ENCODE measurements around the gene RFT1. TPM values are rescaled to one million over a fixed set of nuclear protein-coding genes. Genes with fewer than 3 reads are reported as not detected.

Gene RFT1
- total and polyA plus RNA-seq, 5 donors, result 7.0 to 12.9 (median 12.4) TPM

GRCh38 chr3:53161820-53162671, 31.8 kb upstream of the RFT1 start:
- Histone ChIP-seq H3K27me3 (ENCODE audit: control insufficient read depth, insufficient read depth) (no peaks in the 10 kb centered on the region), H3K9me3 (ENCODE audit: control insufficient read depth, low read length) (no peaks in the 10 kb centered on the region), H3K27ac (ENCODE audit: low read length) (peak overlapping the region; percentile 61), H3K4me1 (ENCODE audit: control insufficient read depth, insufficient read depth, low read length) (peaks cover 27% of the 10 kb centered on the region), H3K4me3 (ENCODE audit: low read length) (peak overlapping the region; percentile 68)
- WGBS, result 10% methylated on average over 49 of the region's 49 CpGs
- DNase-seq (peak; percentile 42 to 80 (median 79)), ATAC-seq (no peak)
- intact Hi-C loops (cut with DNase I), result loop anchor here in 1 of 4 donors (5.0 kb wide), 1 partner anchor 45 kb away; no protein-coding TSS in a partner anchor

GRCh38 chr3:53161450-53161819, 31.2 kb upstream of the RFT1 start:
- no peaks in the 10 kb centered on the region for H3K9me3 ChIP-seq (ENCODE audit: control insufficient read depth, low read length)
- no peak for ATAC-seq
- intact Hi-C loops (cut with DNase I), result loop anchor here in 1 of 4 donors (5.0 kb wide), 1 partner anchor 44 kb away; no protein-coding TSS in a partner anchor
- H3K4me1 ChIP-seq (ENCODE audit: control insufficient read depth, insufficient read depth, low read length), result peaks cover 23% of the 10 kb centered on the region
- peak; percentile 46 to 80 (median 73) for DNase-seq
- H3K27me3 ChIP-seq (ENCODE audit: control insufficient read depth, insufficient read depth), result no peaks in the 10 kb centered on the region
- peak overlapping the region; percentile 37 for H3K27ac ChIP-seq (ENCODE audit: low read length)
- WGBS, result under 1% methylated on average over 41 of the region's 41 CpGs
- peak overlapping the region; percentile 68 for H3K4me3 ChIP-seq (ENCODE audit: low read length)

- WGBS, result under 1% methylated on average over 88 of the region's 88 CpGs
- peaks cover 20% of the 10 kb centered on the region for H3K4me1 ChIP-seq (ENCODE audit: control insufficient read depth, insufficient read depth, low read length)
- DNase-seq, result peak; percentile 90 to 96 (median 95)
Measured at GRCh38 chr3:53160660-53161449, 30.6 kb upstream of the RFT1 start, which contains the start of gene PRKCD. PRKCD (plus strand) TSS chr3:53161209; CDS start chr3:53178423, 17,214 bp downstream.

GRCh38 chr3:53160061-53160659, 29.9 kb upstream of the RFT1 start:
- ATAC-seq (no peak), DNase-seq (no peak)
- Histone ChIP-seq H3K4me1 (ENCODE audit: control insufficient read depth, insufficient read depth, low read length) (peaks cover 20% of the 10 kb centered on the region), H3K27ac (ENCODE audit: low read length) (peak overlapping the region; percentile 88), H3K9me3 (ENCODE audit: control insufficient read depth, low read length) (no peaks in the 10 kb centered on the region), H3K27me3 (ENCODE audit: control insufficient read depth, insufficient read depth) (no peaks in the 10 kb centered on the region), H3K4me3 (ENCODE audit: low read length) (peak overlapping the region; percentile 68)
- intact Hi-C loops (cut with DNase I), result loop anchor here in 1 of 4 donors (5.0 kb wide), 1 partner anchor 43 kb away; no protein-coding TSS in a partner anchor
- whole genome bisulfite sequencing, result 27% methylated on average over 4 of the region's 4 CpGs

More at GRCh38 chr3:53160660-53161449, 30.6 kb upstream of the RFT1 start, which contains the start of gene PRKCD:
- Histone ChIP-seq H3K9me3 (ENCODE audit: control insufficient read depth, low read length) (no peaks in the 10 kb centered on the region), H3K27me3 (ENCODE audit: control insufficient read depth, insufficient read depth) (no peaks in the 10 kb centered on the region), H3K4me3 (ENCODE audit: low read length) (peak within 1 kb of the TSS; percentile 68), H3K27ac (ENCODE audit: low read length) (peak within 1 kb of the TSS; percentile 88)
- ATAC-seq, result peak; percentile 88 to 90
- intact Hi-C loops (cut with DNase I), result loop anchor here in 1 of 4 donors (5.0 kb wide), 1 partner anchor 44 kb away; no protein-coding TSS in a partner anchor

- Histone ChIP-seq H3K4me1 (ENCODE audit: control insufficient read depth, insufficient read depth, low read length) (peaks cover 22% of the 10 kb centered on the region), H3K27me3 (ENCODE audit: control insufficient read depth, insufficient read depth) (no peaks in the 10 kb centered on the region), H3K4me3 (ENCODE audit: low read length) (no peak overlapping the region), H3K27ac (ENCODE audit: low read length) (no peak overlapping the region), H3K9me3 (ENCODE audit: control insufficient read depth, low read length) (no peaks in the 10 kb centered on the region)
- peak in 2 of 3 donors; percentile 51 to 76 for DNase-seq
- WGBS, result 52% methylated on average over 9 of the region's 9 CpGs
- intact Hi-C loops (cut with DNase I), result loop anchor here in 1 of 4 donors (5.0 kb wide), 1 partner anchor 42 kb away; no protein-coding TSS in a partner anchor
- peak; percentile 3 to 49 for ATAC-seq
Measured at GRCh38 chr3:53159156-53160060, 29.2 kb upstream of the RFT1 start.

GRCh38 chr3:53158765-53159155, 28.5 kb upstream of the RFT1 start:
- DNase-seq, result no peak
- no peak overlapping the region for H3K27ac ChIP-seq (ENCODE audit: low read length)
- H3K4me3 ChIP-seq (ENCODE audit: low read length), result no peak overlapping the region
- no peaks in the 10 kb centered on the region for H3K27me3 ChIP-seq (ENCODE audit: control insufficient read depth, insufficient read depth)
- intact Hi-C loops (cut with DNase I), result no loop called here
- H3K4me1 ChIP-seq (ENCODE audit: control insufficient read depth, insufficient read depth, low read length), result peaks cover 23% of the 10 kb centered on the region
- 75% methylated on average over 2 of the region's 2 CpGs for WGBS
- H3K9me3 ChIP-seq (ENCODE audit: control insufficient read depth, low read length), result no peaks in the 10 kb centered on the region
- ATAC-seq, result no peak

- Histone ChIP-seq H3K27me3 (ENCODE audit: control insufficient read depth, insufficient read depth) (no peaks in the 10 kb centered on the region), H3K4me3 (ENCODE audit: low read length) (no peak overlapping the region), H3K4me1 (ENCODE audit: control insufficient read depth, insufficient read depth, low read length) (peaks cover 24% of the 10 kb centered on the region), H3K9me3 (ENCODE audit: control insufficient read depth, low read length) (no peaks in the 10 kb centered on the region), H3K27ac (ENCODE audit: low read length) (no peak overlapping the region)
- intact Hi-C loops (cut with DNase I), result no loop called here
- no peak for ATAC-seq
- 69% methylated on average over 3 of the region's 3 CpGs for WGBS
- DNase-seq, result peak in 1 of 3 donors; percentile 18
Measured at GRCh38 chr3:53157974-53158580, 27.8 kb upstream of the RFT1 start.

GRCh38 chr3:53156368-53156834, 26.2 kb upstream of the RFT1 start:
- ATAC-seq, result no peak
- WGBS, result 8% methylated on average over 36 of the region's 36 CpGs
- H3K27me3 ChIP-seq (ENCODE audit: control insufficient read depth, insufficient read depth), result no peaks in the 10 kb centered on the region
- H3K4me1 ChIP-seq (ENCODE audit: control insufficient read depth, insufficient read depth, low read length), result peaks cover 15% of the 10 kb centered on the region
- no peaks in the 10 kb centered on the region for H3K9me3 ChIP-seq (ENCODE audit: control insufficient read depth, low read length)
- peak in 1 of 3 donors; percentile 62 for DNase-seq
- H3K4me3 ChIP-seq (ENCODE audit: low read length), result no peak overlapping the region
- no peak overlapping the region for H3K27ac ChIP-seq (ENCODE audit: low read length)
- intact Hi-C loops (cut with DNase I), result no loop called here

GRCh38 chr3:53155760-53156159, 25.5 kb upstream of the RFT1 start:
- DNase-seq (peak in 1 of 3 donors; percentile 48), ATAC-seq (no peak)
- H3K9me3 ChIP-seq (ENCODE audit: control insufficient read depth, low read length), result no peaks in the 10 kb centered on the region
- H3K4me3 ChIP-seq (ENCODE audit: low read length), result no peak overlapping the region
- intact Hi-C loops (cut with DNase I), result no loop called here
- H3K27me3 ChIP-seq (ENCODE audit: control insufficient read depth, insufficient read depth), result no peaks in the 10 kb centered on the region
- no peak overlapping the region for H3K27ac ChIP-seq (ENCODE audit: low read length)
- WGBS, result 67% methylated on average over 6 of the region's 6 CpGs
- H3K4me1 ChIP-seq (ENCODE audit: control insufficient read depth, insufficient read depth, low read length), result peaks cover 15% of the 10 kb centered on the region

Data from right cardiac atrium (tissue), 5 donors.